HG03558 (cell line): ENCODE data around the gene CHAMP1.
"Not testable (repeated sequence)": the region's sequence is repeated elsewhere in the genome, so short reads cannot be mapped to it uniquely, and the experiment has no call there.

Source experiments
- ATAC-seq: cut with Tn5 transposase; IDR thresholded peaks from one replicate; pipeline ENCODE4 v1.9.1; 2021; ENCODE audit warnings: moderate number of reproducible peaks; ENCODE audit not compliant: unreplicated experiment; ENCODE audit errors: extremely low read depth

The CHAMP1 gene

DNA sequence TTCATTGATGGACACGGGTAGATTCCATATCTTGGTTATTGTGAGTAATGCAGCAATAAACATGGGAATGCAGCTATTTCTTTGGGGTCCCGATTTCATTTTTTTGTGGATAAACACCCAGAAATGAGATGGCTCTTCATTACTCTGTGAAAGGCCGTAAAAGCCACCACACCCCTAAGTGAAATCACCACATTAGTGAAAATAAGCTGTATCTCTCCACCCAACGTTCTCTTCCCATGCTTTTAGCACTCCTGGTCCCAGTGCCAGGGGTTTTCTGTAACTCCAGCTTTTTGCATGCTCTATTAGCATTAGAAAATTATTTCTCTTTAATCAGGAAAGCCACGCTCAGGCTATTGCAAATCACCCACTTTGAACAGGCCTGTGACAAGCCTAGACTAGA lies 15.8 kb downstream of the CHAMP1 start:
- no peak for ATAC-seq

DNA sequence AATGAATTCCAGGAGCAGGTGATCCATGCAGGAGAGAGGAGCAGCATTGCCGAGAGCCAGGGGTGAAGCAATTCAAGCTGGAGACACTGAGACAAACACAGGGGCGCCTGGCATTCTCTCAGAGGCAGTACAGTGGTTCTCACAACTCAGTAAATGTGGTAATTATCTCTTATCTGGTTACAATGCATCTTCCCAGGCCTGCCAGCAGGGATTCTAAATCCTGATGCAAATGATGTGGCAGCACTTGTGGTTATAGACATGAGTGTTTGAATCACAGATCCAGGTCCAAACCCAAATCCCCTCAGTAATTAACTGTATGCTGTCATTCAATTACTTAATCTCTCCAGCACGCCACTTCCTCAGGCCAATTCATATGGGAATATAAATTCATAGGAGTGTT lies 19.6 kb downstream of the CHAMP1 start:
- not testable (repeated sequence) for ATAC-seq

DNA sequence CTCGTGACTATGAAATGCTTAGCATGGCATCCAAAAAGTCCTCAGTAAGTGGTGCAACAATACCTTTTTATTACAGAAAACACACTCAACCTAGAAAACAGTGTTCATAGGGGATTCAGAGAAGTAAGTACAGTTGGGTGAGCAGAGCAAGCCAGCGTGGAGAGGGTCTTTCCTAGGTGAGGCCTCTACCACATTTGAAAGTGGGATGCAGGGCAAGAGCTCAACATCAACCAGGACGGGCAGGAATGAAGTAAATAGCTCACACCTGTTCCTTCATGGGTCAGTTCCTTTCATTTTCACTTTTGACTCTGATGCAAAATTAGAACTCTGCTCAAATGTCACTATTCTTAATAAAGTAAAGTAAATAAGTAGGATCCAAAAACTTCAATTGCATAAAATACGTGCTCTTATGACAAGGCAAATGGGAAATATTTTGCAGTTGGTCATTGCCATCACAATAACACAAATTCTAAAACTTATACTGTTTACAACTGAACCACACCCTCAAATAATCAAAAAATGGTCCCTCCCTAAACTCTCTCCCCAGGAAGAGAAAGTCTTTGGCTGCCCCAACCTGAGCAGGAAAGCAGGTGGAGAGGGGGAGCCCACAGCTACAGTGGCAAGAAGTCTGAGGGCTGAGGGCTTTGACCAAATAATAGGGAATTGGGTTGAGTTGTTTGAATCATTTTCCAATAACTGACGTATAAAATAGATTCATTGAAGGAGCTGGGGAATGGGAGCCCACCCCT lies 20.2 kb downstream of the CHAMP1 start:
- ATAC-seq = no peak

DNA sequence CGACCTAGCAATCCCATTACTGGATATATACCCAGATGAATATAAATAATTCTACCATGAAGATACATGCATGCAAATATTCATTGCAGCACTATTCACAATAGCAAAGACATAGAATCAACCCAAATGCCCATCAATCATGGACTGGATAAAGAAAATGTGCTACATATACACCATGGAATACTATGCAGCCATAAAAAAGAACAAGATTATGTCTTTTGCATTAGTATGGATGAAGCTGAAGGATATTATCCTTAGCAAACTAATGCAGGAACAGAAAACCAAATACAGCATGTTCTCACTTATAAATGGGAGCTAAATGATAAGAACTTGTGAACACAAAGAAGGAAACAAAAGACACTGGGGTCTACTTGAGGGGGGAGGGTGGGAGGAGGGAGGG lies 22.2 kb downstream of the CHAMP1 start:
- not testable (repeated sequence) for ATAC-seq

DNA sequence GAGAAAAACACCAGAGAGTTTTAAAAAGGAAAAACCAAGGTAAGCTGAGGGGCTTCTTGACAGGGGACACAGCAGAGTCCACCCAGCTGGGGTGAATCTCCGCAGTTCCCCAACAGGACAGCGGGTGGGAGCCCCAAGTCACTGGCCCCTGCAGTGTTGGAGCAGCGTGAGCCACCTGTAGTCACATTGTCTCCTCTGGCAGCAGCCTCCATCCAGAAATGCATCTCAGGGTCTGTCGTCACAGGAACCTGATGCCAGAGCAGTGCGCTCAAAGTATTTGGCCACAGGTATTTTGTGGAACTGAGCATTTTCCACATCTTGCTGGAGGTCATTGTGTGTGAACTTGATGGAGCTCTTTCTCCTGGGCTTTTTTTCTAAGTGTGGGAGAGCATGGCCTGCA lies 24.7 kb downstream of the CHAMP1 start:
- no peak for ATAC-seq

DNA sequence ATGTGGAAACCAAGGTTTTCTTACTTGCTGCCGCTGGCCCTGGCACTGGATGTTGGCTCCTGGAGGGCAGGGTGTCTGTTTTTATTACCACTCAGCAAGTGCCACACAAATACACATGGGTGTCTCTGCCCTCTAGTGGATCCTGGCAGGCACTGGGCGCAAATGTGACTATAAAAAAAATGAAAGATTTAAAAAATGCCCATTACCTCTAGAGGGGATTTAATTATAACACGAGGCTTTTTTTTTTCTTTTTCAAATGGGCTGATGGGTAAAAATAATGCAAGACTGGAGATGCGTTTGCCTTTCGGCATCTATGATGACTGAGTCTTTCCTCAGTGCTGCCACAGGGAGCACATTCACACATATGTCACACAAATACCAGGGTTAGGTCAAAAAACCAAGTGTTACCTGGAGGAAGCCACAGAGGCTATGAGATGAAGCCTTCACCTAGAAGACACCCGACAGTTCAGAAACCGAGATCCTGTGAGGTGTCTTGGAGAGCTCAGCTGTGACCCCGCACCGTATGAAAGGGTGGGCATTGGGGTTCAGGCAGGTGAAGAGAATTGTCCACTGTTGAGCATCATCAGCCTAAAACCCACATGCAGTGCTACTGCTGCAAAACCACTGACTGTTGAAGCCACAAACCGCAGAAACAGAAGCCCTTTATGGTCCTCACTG lies 25.7 kb downstream of the CHAMP1 start:
- ATAC-seq = no peak

DNA sequence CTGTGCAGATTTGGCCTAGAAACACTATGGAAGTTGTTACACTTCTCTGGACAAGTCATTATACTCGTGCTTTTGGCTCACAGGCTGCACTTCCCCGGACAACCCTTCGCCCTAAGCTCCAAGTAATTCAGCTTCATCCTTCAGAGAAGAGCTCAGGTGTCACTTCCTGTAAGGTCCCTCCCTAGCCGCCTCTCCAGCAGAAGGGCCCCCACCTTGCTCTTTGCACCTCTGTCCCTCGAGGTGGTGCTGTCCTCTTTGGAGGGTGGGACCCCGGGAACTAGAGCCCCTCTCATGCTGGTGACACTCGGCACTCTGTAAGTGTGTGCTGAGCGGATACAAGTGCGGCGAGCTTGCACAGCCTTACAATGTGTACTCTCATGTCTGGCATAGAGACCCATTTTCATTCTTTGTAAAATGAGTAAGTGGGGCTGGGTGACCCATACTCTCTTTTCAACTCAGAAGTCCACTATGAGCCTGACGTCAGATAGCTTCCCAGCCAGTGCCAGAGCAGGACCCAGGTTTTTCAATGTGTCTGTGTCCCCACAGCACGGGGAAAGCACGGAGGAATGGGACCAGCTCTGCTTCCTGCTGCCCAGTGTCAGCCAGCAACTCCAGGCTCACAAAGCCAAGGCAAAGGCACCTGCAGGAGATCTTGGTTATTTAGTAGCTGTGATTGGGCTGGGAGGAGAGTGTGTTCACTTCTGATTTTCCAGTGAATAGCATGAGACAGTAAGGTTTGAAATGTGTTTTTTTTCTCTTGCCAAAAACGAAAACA lies 26.9 kb downstream of the CHAMP1 start:
- ATAC-seq = no peak

DNA sequence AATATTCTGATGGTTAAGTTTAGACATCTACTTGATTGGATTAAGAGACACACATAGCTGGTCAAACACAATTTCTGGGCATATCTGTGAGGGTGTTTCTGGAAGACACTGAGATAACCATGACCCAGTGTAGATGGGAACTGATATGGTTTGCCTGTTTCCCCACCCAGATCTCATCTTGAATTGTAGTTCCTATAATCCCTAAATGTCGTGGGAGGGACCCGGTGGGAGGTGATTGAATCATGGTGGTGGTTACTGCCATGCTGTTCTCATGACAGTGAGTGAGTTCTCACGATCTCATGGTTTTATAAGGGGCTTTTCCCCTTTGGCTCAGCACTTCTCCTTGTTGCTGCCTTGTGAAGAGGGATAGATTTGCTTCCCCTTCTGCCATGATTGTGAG lies 33.0 kb downstream of the CHAMP1 start:
- not testable (repeated sequence) for ATAC-seq

DNA sequence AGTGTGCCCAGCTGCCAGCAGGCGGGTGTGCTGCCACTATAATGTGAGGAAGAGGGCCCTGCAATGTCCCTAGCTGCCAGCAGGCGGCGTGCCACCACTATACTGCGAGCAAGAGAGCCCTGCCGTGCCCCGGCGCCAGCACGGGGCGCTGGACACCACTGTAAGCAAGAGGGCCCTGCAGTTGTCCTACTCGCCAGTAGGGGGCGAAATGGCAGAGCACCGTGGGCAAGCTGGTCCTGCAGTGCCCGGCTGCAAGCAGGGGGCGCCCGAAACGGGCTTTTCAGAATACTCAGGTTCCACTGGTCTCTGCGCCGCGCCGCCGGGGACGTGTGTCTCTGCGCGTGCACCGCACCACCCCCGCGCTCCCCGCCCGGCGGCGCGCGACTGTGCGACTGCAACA lies 38.5 kb downstream of the CHAMP1 start:
- ATAC-seq = not testable (repeated sequence)

DNA sequence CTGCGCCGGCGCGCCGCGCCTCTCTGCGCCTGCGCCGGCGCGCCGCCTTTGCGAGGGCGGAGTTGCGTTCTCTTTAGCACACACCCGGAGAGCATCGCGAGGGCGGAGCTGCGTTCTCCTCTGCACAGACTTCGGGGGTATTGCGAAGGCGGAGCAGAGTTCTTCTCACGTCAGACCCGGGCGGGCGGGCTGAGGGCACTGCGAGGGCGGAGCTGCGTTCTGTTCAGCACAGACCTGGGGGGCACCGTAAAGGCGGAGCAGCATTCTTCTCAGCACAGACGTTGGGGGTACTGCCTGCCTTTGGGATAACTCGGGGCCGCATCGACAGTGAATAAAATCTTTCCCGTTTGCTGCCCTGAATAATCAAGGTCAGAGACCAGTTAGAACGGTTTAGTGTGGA lies 39.1 kb downstream of the CHAMP1 start:
- not testable (repeated sequence) for ATAC-seq
